Measurements from ENCODE around the gene ACKR2.

ACKR2 gene

DNA sequence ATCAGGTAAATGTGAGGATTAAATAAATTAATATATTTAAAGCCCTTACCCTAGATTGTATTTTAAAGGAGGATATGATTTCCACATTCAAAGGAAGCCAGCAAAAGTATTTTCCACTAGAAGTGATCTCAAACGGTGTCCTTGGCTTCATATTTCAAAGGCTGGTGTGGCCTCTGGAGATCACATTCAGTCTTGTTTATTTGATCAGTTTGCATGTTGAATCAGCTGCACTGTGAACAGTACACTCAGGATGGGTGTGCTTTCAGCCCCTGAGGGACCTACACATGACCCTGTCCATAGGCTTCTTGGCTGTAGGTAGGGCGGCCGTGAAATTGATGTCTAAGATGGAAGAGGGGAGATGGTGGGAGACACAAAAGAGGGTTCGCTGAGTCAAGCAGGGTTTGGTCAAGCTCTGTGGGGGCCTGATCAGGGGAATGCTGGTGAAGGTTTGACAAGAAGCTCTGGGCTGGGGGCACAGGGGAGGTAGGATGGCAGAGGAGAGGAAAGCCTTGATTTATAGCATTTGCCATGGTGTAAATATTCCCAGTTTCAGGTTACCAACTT, 44.6 kb downstream of the ACKR2 start:
- no peak for DNase-seq (ENCODE audit: low read depth, low spot score)
- no peak overlapping the region for H3K4me3 ChIP-seq (ENCODE audit: low read length)
- no peaks in the 10 kb centered on the region for H3K36me3 ChIP-seq (ENCODE audit: control insufficient read depth, insufficient read depth, low read length)
- H3K9me3 ChIP-seq (ENCODE audit: control insufficient read depth, insufficient read depth, low read length): no peaks in the 10 kb centered on the region
- WGBS (ENCODE audit: insufficient coverage, insufficient read length): no CpG with 5 or more reads among the region's 4 CpGs
- no peaks in the 10 kb centered on the region for H3K4me1 ChIP-seq (ENCODE audit: control insufficient read depth, insufficient read depth, low read length)
- no peak overlapping the region for H3K27ac ChIP-seq (ENCODE audit: low read length)
- H3K27me3 ChIP-seq (ENCODE audit: control insufficient read depth, insufficient read depth, low read length): no peaks in the 10 kb centered on the region

DNA sequence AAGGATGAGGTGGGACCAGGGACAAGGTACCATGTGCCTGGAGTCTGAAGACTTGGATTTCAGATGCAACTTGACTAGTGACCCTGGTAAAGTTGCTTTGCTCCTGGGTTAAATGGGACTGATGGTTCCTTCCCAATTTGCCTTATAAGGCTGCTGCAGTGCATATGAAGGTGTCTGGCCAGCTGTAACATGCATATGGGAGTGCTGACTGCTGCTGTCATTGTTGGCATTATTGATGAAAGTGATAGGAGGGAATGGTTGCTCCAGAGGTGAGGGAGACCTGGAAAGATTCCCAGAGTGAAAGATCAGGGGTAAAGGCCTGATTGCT, 45.9 kb downstream of the ACKR2 start:
- Histone ChIP-seq H3K9me3 (ENCODE audit: control insufficient read depth, insufficient read depth, low read length) (no peaks in the 10 kb centered on the region), H3K27me3 (ENCODE audit: control insufficient read depth, insufficient read depth, low read length) (no peaks in the 10 kb centered on the region), H3K4me3 (ENCODE audit: low read length) (no peak overlapping the region), H3K36me3 (ENCODE audit: control insufficient read depth, insufficient read depth, low read length) (no peaks in the 10 kb centered on the region), H3K27ac (ENCODE audit: low read length) (no peak overlapping the region), H3K4me1 (ENCODE audit: control insufficient read depth, insufficient read depth, low read length) (no peaks in the 10 kb centered on the region)
- DNase-seq (ENCODE audit: low read depth, low spot score): no peak

DNA sequence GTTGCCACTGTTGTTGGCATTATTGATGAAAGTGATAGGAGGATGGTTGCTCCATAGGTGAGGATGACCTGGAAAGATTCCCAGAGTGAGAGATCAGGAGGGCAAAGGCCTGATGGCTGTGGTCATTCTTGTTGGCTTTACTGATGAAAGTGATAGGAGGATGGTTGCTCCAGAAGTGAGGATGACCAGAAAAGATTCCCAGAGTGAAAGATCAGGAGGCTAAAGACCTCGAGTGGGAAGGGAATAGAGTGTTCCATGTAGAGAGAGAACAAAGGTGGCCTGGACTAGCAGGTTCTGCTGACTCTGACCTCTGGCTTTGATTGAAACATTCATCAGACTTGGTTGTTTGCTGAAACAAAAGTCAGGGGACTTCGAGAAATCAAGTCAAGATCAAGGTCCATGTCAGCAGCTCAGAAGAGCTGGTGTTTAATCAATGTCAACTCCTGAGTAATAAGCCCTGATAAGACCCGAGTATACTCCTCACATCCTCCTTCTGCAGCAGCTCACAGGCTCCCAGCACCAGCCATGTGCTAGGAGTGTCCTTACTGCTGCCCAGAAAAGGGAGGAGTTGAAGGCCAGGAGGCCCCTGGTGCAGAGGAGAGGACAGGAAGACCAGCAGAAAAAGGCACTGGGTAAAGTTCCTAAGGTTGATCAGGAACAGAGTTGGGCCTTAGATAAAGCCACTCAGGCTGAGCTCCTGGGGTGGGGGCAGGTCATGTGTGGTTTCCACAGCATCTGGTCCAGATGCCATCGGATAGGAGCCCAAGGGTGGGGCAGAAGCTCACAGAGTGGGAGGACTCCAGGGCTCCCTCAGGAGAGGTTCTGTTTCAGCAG, 46.5 kb downstream of the ACKR2 start:
- no peak for DNase-seq (ENCODE audit: low read depth, low spot score)
- no CpG with 5 or more reads among the region's 4 CpGs for WGBS (ENCODE audit: insufficient coverage, insufficient read length)
- no peaks in the 10 kb centered on the region for H3K4me1 ChIP-seq (ENCODE audit: control insufficient read depth, insufficient read depth, low read length)
- no peaks in the 10 kb centered on the region for H3K27me3 ChIP-seq (ENCODE audit: control insufficient read depth, insufficient read depth, low read length)
- no peaks in the 10 kb centered on the region for H3K36me3 ChIP-seq (ENCODE audit: control insufficient read depth, insufficient read depth, low read length)
- no peak overlapping the region for H3K4me3 ChIP-seq (ENCODE audit: low read length)
- no peak overlapping the region for H3K27ac ChIP-seq (ENCODE audit: low read length)
- no peaks in the 10 kb centered on the region for H3K9me3 ChIP-seq (ENCODE audit: control insufficient read depth, insufficient read depth, low read length)

DNA sequence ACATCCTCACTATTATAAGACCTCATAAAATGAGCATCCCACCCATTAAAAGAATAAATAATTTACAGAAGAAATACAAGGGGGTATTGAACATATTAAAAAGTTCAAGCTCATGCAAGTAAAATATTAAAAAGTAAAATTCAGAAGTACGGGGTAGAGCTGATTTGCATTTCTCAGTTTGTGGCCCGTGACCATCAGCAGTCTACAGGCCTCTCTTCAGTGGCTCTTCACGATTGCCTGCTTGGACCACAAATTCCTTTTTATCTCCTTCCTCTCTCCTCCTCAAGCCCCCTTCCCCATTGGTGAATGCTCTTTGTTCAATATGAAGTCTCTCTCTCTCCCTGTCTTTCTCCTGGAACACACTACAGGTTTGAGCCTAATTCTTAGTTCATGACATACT, 47.3 kb downstream of the ACKR2 start:
- no peak for DNase-seq (ENCODE audit: low read depth, low spot score)
- H3K36me3 ChIP-seq (ENCODE audit: control insufficient read depth, insufficient read depth, low read length): no peaks in the 10 kb centered on the region
- no peak overlapping the region for H3K27ac ChIP-seq (ENCODE audit: low read length)
- no peak overlapping the region for H3K4me3 ChIP-seq (ENCODE audit: low read length)
- H3K4me1 ChIP-seq (ENCODE audit: control insufficient read depth, insufficient read depth, low read length): no peaks in the 10 kb centered on the region
- H3K27me3 ChIP-seq (ENCODE audit: control insufficient read depth, insufficient read depth, low read length): no peaks in the 10 kb centered on the region
- no CpG with 5 or more reads among the region's 3 CpGs for WGBS (ENCODE audit: insufficient coverage, insufficient read length)
- no peaks in the 10 kb centered on the region for H3K9me3 ChIP-seq (ENCODE audit: control insufficient read depth, insufficient read depth, low read length)

DNA sequence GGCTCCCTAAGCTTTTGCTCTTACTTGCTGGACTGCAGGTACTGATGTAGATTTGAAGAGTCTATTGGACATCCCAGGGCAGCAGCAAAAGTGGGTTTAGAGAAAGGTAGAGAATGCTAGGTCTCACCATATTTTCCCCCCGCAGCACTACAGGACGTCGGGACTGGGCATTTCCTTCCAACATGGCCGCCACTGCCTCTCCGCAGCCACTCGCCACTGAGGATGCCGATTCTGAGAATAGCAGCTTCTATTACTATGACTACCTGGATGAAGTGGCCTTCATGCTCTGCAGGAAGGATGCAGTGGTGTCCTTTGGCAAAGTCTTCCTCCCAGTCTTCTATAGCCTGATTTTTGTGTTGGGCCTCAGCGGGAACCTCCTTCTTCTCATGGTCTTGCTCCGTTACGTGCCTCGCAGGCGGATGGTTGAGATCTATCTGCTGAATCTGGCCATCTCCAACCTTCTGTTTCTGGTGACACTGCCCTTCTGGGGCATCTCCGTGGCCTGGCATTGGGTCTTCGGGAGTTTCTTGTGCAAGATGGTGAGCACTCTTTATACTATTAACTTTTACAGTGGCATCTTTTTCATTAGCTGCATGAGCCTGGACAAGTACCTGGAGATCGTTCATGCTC, 55.2 kb downstream of the ACKR2 start:
- WGBS (ENCODE audit: insufficient coverage, insufficient read length): no CpG with 5 or more reads among the region's 15 CpGs
- H3K4me3 ChIP-seq (ENCODE audit: low read length): no peak overlapping the region; the same call in 1 of the 2 replicates

DNA sequence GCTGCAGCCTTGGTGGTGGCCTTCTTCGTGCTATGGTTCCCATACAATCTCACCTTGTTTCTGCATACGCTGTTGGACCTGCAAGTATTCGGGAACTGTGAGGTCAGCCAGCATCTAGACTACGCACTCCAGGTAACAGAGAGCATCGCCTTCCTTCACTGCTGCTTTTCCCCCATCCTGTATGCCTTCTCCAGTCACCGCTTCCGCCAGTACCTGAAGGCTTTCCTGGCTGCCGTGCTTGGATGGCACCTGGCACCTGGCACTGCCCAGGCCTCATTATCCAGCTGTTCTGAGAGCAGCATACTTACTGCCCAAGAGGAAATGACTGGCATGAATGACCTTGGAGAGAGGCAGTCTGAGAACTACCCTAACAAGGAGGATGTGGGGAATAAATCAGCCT, 56.0 kb downstream of the ACKR2 start:
- Histone ChIP-seq H3K4me1 (ENCODE audit: control insufficient read depth, insufficient read depth, low read length) (no peaks in the 10 kb centered on the region), H3K9me3 (ENCODE audit: control insufficient read depth, insufficient read depth, low read length) (no peaks in the 10 kb centered on the region), H3K27me3 (ENCODE audit: control insufficient read depth, insufficient read depth, low read length) (no peaks in the 10 kb centered on the region), H3K27ac (ENCODE audit: low read length) (no peak overlapping the region), H3K4me3 (ENCODE audit: low read length) (no peak overlapping the region), H3K36me3 (ENCODE audit: control insufficient read depth, insufficient read depth, low read length) (no peaks in the 10 kb centered on the region)
- no peak for DNase-seq (ENCODE audit: low read depth, low spot score)
- WGBS (ENCODE audit: insufficient coverage, insufficient read length): no CpG with 5 or more reads among the region's 8 CpGs

More for the DNA sequence above, 55.2 kb downstream of the ACKR2 start:
- Histone ChIP-seq H3K9me3 (ENCODE audit: control insufficient read depth, insufficient read depth, low read length) (no peaks in the 10 kb centered on the region), H3K27me3 (ENCODE audit: control insufficient read depth, insufficient read depth, low read length) (no peaks in the 10 kb centered on the region), H3K36me3 (ENCODE audit: control insufficient read depth, insufficient read depth, low read length) (no peaks in the 10 kb centered on the region), H3K27ac (ENCODE audit: low read length) (no peak overlapping the region), H3K4me1 (ENCODE audit: control insufficient read depth, insufficient read depth, low read length) (no peaks in the 10 kb centered on the region)
- no peak for DNase-seq (ENCODE audit: low read depth, low spot score)

DNA sequence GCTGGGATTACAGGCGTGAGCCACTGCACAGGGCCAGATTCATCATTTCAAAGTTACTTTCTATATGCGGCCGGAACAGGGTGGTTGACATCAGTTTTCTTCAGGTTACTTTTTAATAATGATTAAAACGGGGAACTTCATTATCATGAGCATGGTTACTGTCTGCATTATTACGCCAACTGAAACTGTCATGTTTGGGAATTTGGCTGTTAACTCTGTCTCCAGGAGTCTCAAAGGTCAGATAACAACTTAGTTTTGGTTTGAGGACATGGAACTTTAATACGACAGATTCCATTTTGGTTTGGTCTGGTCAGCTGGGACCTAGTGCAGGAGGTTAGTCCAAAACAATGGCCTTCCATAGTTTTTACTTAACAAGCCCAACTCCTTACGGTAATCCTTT, 57.9 kb downstream of the ACKR2 start:
- no peaks in the 10 kb centered on the region for H3K27me3 ChIP-seq (ENCODE audit: control insufficient read depth, insufficient read depth, low read length)
- no peak overlapping the region for H3K27ac ChIP-seq (ENCODE audit: low read length)
- H3K9me3 ChIP-seq (ENCODE audit: control insufficient read depth, insufficient read depth, low read length): no peaks in the 10 kb centered on the region
- H3K4me1 ChIP-seq (ENCODE audit: control insufficient read depth, insufficient read depth, low read length): no peaks in the 10 kb centered on the region
- H3K36me3 ChIP-seq (ENCODE audit: control insufficient read depth, insufficient read depth, low read length): no peaks in the 10 kb centered on the region
- WGBS (ENCODE audit: insufficient coverage, insufficient read length): no CpG with 5 or more reads among the region's 7 CpGs
- no peak for DNase-seq (ENCODE audit: low read depth, low spot score)
- no peak overlapping the region for H3K4me3 ChIP-seq (ENCODE audit: low read length)

DNA sequence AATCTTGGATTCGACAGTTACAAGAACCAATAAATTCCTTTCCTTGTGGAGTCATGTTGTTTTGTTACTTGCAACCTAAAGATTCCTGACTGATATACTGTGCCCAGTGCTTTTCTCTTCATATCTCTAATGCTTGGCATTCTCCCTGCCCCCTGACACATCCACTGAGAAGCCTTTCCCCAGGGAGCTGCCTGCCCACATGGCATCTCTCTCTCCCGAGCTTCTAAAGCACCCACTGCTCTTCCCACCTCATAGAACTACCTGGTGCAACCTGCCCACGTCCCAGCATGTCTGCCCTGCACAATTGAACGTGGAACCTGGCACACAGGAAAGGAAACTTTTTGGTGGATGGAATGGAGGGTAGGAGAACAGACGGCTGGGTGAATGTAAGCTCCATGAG, 59.6 kb downstream of the ACKR2 start:
- Histone ChIP-seq H3K4me1 (ENCODE audit: control insufficient read depth, insufficient read depth, low read length) (no peaks in the 10 kb centered on the region), H3K4me3 (ENCODE audit: low read length) (no peak overlapping the region), H3K9me3 (ENCODE audit: control insufficient read depth, insufficient read depth, low read length) (no peaks in the 10 kb centered on the region), H3K27ac (ENCODE audit: low read length) (no peak overlapping the region), H3K36me3 (ENCODE audit: control insufficient read depth, insufficient read depth, low read length) (no peaks in the 10 kb centered on the region), H3K27me3 (ENCODE audit: control insufficient read depth, insufficient read depth, low read length) (no peaks in the 10 kb centered on the region)
- no peak for DNase-seq (ENCODE audit: low read depth, low spot score)
- no CpG with 5 or more reads among the region's 5 CpGs for WGBS (ENCODE audit: insufficient coverage, insufficient read length)

DNA sequence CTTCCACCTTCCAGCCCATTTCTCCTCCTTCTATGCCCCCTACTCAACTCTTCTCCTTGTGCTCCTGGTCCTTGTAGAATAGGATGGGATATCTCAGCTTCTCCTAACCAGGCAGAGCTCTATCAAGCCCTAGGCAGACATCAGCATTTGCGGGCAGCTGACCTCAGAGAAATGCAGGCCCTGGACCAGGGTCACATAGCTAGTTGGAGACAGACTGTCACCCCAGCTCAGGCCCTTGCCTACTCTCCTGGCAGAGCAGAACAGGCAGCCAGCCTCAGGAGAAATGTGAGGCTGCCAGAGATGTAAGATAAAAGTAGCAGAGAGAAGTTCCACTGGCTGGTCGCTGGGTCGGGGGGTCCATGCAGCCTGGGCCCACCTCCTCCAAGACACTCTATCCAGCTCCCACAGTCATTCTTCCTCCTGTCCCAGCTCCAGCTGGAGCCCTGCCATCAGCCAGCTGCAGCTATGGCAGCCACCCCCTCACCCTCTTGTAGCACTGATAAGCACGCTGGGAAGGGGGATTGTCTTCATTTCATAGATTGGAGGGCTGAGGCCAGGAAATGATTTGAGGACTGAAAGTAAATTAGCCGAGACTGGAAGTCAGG, 62.4 kb downstream of the ACKR2 start:
- H3K36me3 ChIP-seq (ENCODE audit: control insufficient read depth, insufficient read depth, low read length): no peaks in the 10 kb centered on the region
- H3K9me3 ChIP-seq (ENCODE audit: control insufficient read depth, insufficient read depth, low read length): no peaks in the 10 kb centered on the region
- no peak overlapping the region for H3K27ac ChIP-seq (ENCODE audit: low read length)
- no peak overlapping the region for H3K4me3 ChIP-seq (ENCODE audit: low read length)
- no peak for DNase-seq (ENCODE audit: low read depth, low spot score)
- no peaks in the 10 kb centered on the region for H3K27me3 ChIP-seq (ENCODE audit: control insufficient read depth, insufficient read depth, low read length)
- H3K4me1 ChIP-seq (ENCODE audit: control insufficient read depth, insufficient read depth, low read length): no peaks in the 10 kb centered on the region
- no CpG with 5 or more reads among the region's 5 CpGs for WGBS (ENCODE audit: insufficient coverage, insufficient read length)

DNA sequence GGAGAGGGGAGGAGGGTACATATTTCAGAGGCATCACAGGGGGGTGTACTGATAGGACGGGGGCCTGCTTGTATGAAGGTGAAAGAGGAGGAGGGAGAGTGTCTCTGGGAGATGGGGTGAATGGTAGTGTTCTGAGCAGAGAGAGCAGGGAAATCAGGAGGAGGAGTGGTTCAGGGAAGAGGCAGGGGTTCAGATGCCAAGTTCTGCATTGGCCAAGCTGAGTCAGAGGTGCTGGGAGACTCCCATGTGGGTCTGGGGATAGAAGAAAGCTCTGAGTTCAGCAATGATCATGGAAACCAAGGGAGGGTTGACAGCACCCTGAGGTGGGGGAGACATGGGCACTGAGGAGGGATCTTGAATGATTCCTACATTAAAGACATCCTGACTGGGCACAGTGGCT, 63.5 kb downstream of the ACKR2 start:
- WGBS (ENCODE audit: insufficient coverage, insufficient read length): no CpG with 5 or more reads among the region's 1 CpG
- DNase-seq (ENCODE audit: low read depth, low spot score): no peak
- Histone ChIP-seq H3K27me3 (ENCODE audit: control insufficient read depth, insufficient read depth, low read length) (no peaks in the 10 kb centered on the region), H3K4me3 (ENCODE audit: low read length) (no peak overlapping the region), H3K27ac (ENCODE audit: low read length) (no peak overlapping the region), H3K4me1 (ENCODE audit: control insufficient read depth, insufficient read depth, low read length) (no peaks in the 10 kb centered on the region), H3K36me3 (ENCODE audit: control insufficient read depth, insufficient read depth, low read length) (no peaks in the 10 kb centered on the region), H3K9me3 (ENCODE audit: control insufficient read depth, insufficient read depth, low read length) (no peaks in the 10 kb centered on the region)
